AG09319 (cell line): ENCODE data around the gene INHBE.

Source experiments
- DNase-seq: peaks from one replicate; pipeline ENCODE4 v3.0.0-alpha.2; 2010; ENCODE audit warnings: low read depth; ENCODE audit errors: extremely low read depth
- TF ChIP-seq, protein P1 (sequence below): IDR thresholded peaks from 2 replicates; pipeline ENCODE4 v1.5.1; 2011; ENCODE audit warnings: low read depth, mild to moderate bottlenecking, inconsistent platforms, low read length, moderate library complexity

INHBE gene

DNA sequence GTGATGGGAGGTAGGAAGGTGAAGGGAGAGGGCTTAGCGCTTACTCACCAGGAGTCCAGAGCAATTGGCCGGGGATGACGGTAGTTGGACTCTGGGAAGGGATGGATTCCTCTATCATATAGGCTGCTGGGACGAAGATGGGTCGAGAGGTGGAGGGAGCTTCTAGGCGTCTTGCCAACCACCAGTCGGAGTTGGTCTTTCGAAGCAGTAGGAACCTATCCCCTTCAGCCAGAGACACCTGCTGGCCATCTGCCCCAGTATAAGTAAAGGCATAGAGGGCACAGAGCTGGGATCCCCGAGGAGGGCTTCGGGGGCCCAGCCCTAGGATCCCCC is 23.9 kb downstream of the INHBE start:
- TF ChIP-seq, protein P1, sequence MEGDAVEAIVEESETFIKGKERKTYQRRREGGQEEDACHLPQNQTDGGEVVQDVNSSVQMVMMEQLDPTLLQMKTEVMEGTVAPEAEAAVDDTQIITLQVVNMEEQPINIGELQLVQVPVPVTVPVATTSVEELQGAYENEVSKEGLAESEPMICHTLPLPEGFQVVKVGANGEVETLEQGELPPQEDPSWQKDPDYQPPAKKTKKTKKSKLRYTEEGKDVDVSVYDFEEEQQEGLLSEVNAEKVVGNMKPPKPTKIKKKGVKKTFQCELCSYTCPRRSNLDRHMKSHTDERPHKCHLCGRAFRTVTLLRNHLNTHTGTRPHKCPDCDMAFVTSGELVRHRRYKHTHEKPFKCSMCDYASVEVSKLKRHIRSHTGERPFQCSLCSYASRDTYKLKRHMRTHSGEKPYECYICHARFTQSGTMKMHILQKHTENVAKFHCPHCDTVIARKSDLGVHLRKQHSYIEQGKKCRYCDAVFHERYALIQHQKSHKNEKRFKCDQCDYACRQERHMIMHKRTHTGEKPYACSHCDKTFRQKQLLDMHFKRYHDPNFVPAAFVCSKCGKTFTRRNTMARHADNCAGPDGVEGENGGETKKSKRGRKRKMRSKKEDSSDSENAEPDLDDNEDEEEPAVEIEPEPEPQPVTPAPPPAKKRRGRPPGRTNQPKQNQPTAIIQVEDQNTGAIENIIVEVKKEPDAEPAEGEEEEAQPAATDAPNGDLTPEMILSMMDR: no peak
- no peak for DNase-seq

DNA sequence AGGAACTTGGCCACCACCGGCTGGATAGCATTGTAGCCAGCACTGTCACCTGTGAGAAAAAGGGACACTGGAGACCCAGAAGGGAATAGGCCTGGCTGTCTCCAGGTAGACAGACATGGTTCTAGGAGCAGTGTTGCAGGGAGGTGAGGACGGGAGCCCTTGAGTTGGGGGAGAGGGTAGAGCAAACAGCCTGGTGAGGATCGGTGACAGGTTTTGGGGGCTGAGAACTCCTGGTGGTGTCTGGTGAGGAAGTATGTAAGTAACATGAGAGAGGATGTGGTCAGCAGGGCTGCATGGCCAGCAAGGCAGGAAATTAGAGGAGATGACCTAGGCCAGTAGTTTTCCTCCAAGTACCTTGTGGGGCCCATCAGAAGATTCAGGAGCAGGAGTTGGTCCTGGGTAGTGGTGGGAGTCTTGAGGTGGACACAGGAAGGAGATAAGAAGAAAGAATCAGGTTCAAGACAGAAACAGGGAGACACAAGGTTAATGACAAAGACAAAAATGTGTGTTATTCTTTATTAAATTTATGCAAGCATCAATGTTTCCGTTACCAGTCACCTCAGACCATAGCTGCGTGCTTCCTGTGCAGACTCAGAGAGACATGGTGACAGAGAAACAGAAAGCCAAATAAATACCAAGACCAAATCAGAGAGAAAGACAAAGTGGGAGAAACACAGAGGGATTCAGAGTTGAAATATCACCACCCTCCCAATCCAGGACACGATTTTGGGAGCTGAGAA is 24.4 kb downstream of the INHBE start, which contains the start of gene ARHGAP9:
Gene ARHGAP9, minus strand, starts transcription at position 491 of the 740 bp plus-strand sequence. Its CDS starts 460 bp downstream, at position 31.
- TF ChIP-seq, protein P1: no peak
- no peak for DNase-seq

DNA sequence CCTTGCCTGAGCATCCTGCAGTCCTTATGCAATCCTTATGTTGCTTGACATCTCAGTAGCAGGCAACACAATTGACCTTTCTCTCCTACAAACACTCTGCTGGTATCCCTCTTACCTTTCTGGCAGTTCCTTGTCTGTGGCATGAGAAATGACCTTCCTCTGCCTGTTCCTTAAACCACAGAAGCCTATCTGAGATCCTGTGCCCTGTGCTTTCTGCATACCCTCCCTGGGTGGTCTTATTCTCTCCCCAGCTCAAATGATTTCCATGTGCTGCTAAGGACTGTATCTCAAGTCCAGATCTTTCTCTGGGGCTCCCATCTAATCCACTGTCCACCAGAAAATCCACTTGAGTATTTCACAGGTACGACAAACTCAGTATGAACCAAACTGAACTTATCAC is 26.6 kb downstream of the INHBE start:
- no peak for DNase-seq
- TF ChIP-seq, protein P1: no peak

DNA sequence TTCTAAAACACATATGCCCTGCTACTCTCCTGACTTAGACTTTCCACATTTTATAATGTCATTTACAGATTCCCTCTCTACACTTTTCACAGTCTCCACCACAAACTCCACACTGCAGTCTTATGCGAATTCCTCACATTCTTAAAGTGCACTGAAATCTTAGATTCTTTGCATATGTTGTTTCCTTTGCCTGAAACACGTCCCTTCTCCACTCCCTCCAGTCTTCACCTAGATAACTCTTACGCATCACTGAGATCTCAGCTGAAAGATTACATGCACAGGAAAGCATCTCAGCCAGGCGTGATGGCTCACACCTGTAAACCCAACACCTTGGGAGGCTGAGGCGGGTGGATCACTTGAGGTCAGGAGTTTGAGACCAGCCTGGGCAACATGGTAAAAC is 28.4 kb downstream of the INHBE start:
- TF ChIP-seq, protein P1: no peak
- DNase-seq: no peak

DNA sequence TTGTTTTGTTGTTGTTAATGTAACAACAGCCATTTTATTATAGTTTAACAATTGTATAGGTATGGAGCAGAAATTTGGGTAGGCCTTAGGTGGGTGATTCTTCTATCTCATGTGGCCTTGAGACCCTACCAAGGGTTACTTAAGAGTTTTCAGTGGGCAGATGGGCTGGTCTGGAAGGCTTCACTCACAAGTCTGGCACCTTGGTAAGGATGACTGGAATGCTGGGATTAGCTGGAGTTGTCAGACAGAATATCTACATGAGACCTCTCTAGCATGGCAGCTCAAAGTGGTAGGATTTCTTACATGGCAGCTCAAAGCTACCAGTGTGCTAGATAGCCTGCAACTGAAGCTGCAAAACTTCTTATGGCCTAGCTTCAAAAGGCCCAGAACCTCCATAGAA is 30.6 kb downstream of the INHBE start:
- no peak for DNase-seq
- TF ChIP-seq, protein P1: no peak

DNA sequence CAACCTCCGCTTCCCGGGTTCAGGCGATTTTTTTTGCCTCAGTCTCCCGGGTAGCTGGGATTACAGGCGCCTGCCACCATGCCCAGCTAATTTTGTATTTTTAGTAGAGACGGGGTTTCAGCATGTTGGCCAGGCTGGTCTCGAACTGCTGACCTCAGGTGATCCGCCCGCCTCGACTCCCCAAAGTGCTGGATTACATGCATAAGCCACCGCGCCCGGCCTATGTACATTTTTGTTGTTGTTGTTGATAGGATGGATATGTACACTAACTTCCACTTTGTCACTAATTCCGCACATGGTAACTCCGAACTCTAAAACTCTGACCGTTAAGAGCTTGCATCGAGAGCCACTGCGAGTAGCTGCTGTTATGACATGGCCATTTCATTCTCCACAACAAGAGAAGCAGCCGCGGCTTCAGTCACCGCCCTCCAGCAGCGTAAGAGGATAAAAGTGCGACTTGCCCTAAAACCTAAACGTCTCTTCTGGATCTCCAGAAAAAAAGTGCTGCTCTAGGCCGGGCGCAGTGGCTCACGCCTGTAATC is 32.0 kb downstream of the INHBE start:
- no peak for DNase-seq
- TF ChIP-seq, protein P1: no peak

DNA sequence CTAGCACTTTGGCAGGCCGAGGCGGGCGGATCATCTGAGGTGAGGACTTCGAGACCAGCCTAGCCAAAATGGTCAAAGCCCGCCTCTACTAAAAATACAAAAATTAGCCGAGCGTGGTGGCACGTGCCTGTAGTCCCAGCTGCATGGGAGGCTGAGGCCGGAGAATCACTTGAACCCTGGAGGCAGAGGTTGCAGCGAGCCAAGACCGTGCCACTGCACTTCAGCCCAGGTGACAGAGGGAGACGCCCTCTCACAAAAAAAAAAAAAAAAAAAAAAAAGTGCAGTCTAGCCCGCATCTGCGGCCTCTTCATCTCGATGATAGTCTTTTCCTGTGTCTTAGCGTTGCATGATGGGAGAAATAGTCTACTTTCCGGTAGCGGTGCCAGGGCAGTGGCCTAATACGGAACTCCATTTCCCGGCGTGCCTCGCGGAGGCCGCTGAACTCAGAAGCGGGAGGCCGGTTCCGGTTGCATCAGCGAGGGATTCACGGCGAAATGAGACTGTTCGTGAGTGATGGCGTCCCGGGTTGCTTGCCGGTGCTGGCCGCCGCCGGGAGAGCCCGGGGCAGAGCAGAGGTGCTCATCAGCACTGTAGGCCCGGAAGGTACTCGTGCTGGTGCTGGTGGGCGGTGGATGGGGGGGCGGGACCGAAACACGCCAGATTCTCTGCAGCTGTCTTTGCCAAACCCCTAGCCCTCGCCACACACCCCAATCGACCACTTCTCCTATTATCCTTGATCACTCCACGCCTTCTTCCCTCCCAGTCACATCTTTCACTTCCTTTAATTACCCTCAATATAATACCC is 32.7 kb downstream of the INHBE start, which contains the start of gene MARS1:
Gene MARS1, plus strand, starts transcription at position 472 of the 805 bp plus-strand sequence. Its CDS starts 23 bp downstream, at position 495.
- TF ChIP-seq, protein P1: no peak
- DNase-seq: peak; percentile 90
